ENCODE measurements around the gene EPHB3. TPM values are rescaled to one million over a fixed set of nuclear protein-coding genes. Genes with fewer than 3 reads are reported as not detected.

Gene EPHB3
- total and polyA plus RNA-seq, 2 donors (not counting 3 experiments of a cell fraction or from before 2014, with no cell fraction given): 0.01 TPM; not detected in 1

- Histone ChIP-seq H4K20me1 (replicated peaks; ENCODE audit: control insufficient read depth, extremely low read depth, insufficient read depth, low read length) (no peaks in the 10 kb centered on the region), H3K4me1 (ENCODE audit: control insufficient read depth, extremely low read depth, insufficient read depth, low read length) (no peaks in the 10 kb centered on the region), H3K27ac (ENCODE audit: insufficient read depth, low read depth, low read length) (no peak overlapping the region), H3K9me3 (replicated peaks; ENCODE audit: control insufficient read depth, insufficient read depth, low read length) (no peaks in the 10 kb centered on the region), H3K9ac (replicated peaks; ENCODE audit: extremely low read depth, insufficient read depth, low read length) (no peak overlapping the region), H3K27me3 (ENCODE audit: control insufficient read depth in 2 of 2, insufficient read depth in 2 of 2, low read length in 2 of 2) (no peaks in the 10 kb centered on the region), H3K4me2 (ENCODE audit: insufficient read depth, low read length) (no peak overlapping the region), H2AFZ (ENCODE audit: low read depth, low read length) (no peak overlapping the region), H3K36me3 (ENCODE audit: control insufficient read depth in 2 of 2, extremely low read depth in 1 of 2, insufficient read depth in 2 of 2, low read length in 2 of 2) (no peaks in the 10 kb centered on the region), H3K4me3 (replicated peaks in 1 of 3; ENCODE audit: insufficient read depth in 1 of 3, low read depth in 1 of 3, low read length in 3 of 3) (no peak overlapping the region), H3K9me1 (replicated peaks; ENCODE audit: control insufficient read depth, extremely low read depth, insufficient read depth, low read length) (no peaks in the 10 kb centered on the region), H3K79me2 (ENCODE audit: control insufficient read depth, insufficient read depth, low read length) (no peaks in the 10 kb centered on the region)
- dilution Hi-C loops (cut with MboI; ENCODE audit: extremely low pct_ligation_motif_present, low sequenced_read_pairs) (no loop called here), intact Hi-C loops (cut with micrococcal nuclease) (no loop called here)
- ChIA-PET CTCF (interaction anchor here (1.2 kb wide), 1 partner anchor 51 kb away, joined by 3 read pairs; the partner anchor contains the start of gene EPHB3), POLR2A (no interaction called here)
- no peak for FAIRE-seq
- DNase-seq (ENCODE audit: low read depth, low spot score): no peak
- BruUV-seq (replicated peaks): no TSS peak
- no peak for TF ChIP-seq JUN (IDR thresholded peaks at IDR 0.05; ENCODE audit: borderline replicate concordance, insufficient read depth, insufficient read length, low read depth)
- TF ChIP-seq, protein P1, sequence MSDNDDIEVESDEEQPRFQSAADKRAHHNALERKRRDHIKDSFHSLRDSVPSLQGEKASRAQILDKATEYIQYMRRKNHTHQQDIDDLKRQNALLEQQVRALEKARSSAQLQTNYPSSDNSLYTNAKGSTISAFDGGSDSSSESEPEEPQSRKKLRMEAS (IDR thresholded peaks at IDR 0.05; ENCODE audit: insufficient read depth, insufficient read length): no peak
- no peak for TF ChIP-seq FOS (IDR thresholded peaks at IDR 0.05; ENCODE audit: borderline replicate concordance, insufficient read depth, low read length)
- TF ChIP-seq, protein P2, sequence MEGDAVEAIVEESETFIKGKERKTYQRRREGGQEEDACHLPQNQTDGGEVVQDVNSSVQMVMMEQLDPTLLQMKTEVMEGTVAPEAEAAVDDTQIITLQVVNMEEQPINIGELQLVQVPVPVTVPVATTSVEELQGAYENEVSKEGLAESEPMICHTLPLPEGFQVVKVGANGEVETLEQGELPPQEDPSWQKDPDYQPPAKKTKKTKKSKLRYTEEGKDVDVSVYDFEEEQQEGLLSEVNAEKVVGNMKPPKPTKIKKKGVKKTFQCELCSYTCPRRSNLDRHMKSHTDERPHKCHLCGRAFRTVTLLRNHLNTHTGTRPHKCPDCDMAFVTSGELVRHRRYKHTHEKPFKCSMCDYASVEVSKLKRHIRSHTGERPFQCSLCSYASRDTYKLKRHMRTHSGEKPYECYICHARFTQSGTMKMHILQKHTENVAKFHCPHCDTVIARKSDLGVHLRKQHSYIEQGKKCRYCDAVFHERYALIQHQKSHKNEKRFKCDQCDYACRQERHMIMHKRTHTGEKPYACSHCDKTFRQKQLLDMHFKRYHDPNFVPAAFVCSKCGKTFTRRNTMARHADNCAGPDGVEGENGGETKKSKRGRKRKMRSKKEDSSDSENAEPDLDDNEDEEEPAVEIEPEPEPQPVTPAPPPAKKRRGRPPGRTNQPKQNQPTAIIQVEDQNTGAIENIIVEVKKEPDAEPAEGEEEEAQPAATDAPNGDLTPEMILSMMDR (IDR thresholded peaks at IDR 0.05; ENCODE audit: extremely low read depth in 1 of 2, insufficient read depth in 1 of 2, low read depth in 1 of 2, low read length in 2 of 2): no peak
- no peak for TF ChIP-seq POLR2AphosphoS5 (IDR thresholded peaks at IDR 0.05; ENCODE audit: insufficient read depth, low read depth, low read length)
- TF ChIP-seq MYC (IDR thresholded peaks at IDR 0.05; ENCODE audit: low read depth, low read length): no peak
- no peak for TF ChIP-seq POLR2A (IDR thresholded peaks at IDR 0.05; ENCODE audit: low read depth, low read length)
- TF ChIP-seq EZH2 (IDR thresholded peaks at IDR 0.05; ENCODE audit: borderline replicate concordance, low read depth, low read length, severe bottlenecking): no peak
- TF ChIP-seq GATA2 (IDR thresholded peaks at IDR 0.05; ENCODE audit: insufficient read depth, insufficient read length, low read depth, low read length): no peak
Measured at GRCh38 chr3:184611607-184612281, 50.2 kb downstream of the EPHB3 start.

Data from endothelial cell of umbilical vein (primary cell).